Suprapubic skin (tissue), 4 donors: ENCODE data around the gene PLA2G4E.

Experiments
- CTCF ChIP-seq, 2 donors: fragments of 200-600 bp in 1 of 2; fragments of 450-650 bp in 1 of 2; sonication (generic) in 1 of 2; IDR thresholded peaks; one replicate each; pipeline ENCODE4 v1.5.1; 2016 to 2019; ENCODE audit warnings: antibody characterized with exemption in 2 of 2, mild to moderate bottlenecking in 1 of 2, moderate library complexity in 1 of 2
- POLR2A ChIP-seq, 2 donors: fragments of 450-650 bp; IDR thresholded peaks; one replicate each; pipeline ENCODE4 v1.6.1; 2017; ENCODE audit warnings: antibody characterized with exemption in 2 of 2, mild to moderate bottlenecking in 2 of 2, moderate library complexity in 2 of 2
- POLR2AphosphoS5 ChIP-seq, 3 donors: sonication (generic); formaldehyde crosslinking; IDR thresholded peaks; one replicate each; pipeline ENCODE4 v1.6.1; 2017; ENCODE audit warnings: antibody characterized with exemption in 3 of 3

- no peak for TF ChIP-seq CTCF (IDR thresholded peaks at IDR 0.05)
- no peak for TF ChIP-seq POLR2AphosphoS5 (IDR thresholded peaks at IDR 0.05)
- TF ChIP-seq POLR2A (IDR thresholded peaks at IDR 0.05) = no peak
These were observed 39.3 kb downstream of the PLA2G4E start for GRCh38 chr15:41981371-41982132.
